HL-60/S4 treated with retinoic acid at 250 ng/mL for 4 days and 3 days (cell line): ENCODE data around the gene SALL1.

ENCODE experiments used
- in situ Hi-C: fragments of 300-500 bp; cut with MboI; formaldehyde crosslinking; loops from 2 replicates; pipeline ENCODE4 v1.7.0; 2022; ENCODE audit warnings: low sequenced_read_pairs

Gene SALL1

GRCh38 chr16:51143196-51143977, 7.7 kb downstream of the SALL1 start:
- in situ Hi-C loops, result no loop called here

- in situ Hi-C loops, result no loop called here
Measured at GRCh38 chr16:51141541-51141940, 9.5 kb downstream of the SALL1 start.

- in situ Hi-C loops, result no loop called here
Measured at GRCh38 chr16:51141106-51141505, 10.0 kb downstream of the SALL1 start.

GRCh38 chr16:51140112-51140511, 11.0 kb downstream of the SALL1 start:
- in situ Hi-C loops, result no loop called here

GRCh38 chr16:51139568-51139967, 11.5 kb downstream of the SALL1 start:
- in situ Hi-C loops, result no loop called here

GRCh38 chr16:51138178-51138577, 12.9 kb downstream of the SALL1 start:
- in situ Hi-C loops, result no loop called here

GRCh38 chr16:51137097-51137496, 14.0 kb downstream of the SALL1 start:
- in situ Hi-C loops, result no loop called here

- in situ Hi-C loops, result no loop called here
Measured at GRCh38 chr16:51134876-51135275, 16.2 kb downstream of the SALL1 start.

GRCh38 chr16:51134269-51134812, 16.7 kb downstream of the SALL1 start:
- in situ Hi-C loops, result no loop called here

- in situ Hi-C loops, result no loop called here
Measured at GRCh38 chr16:51133688-51134087, 17.4 kb downstream of the SALL1 start.

- in situ Hi-C loops, result no loop called here
Measured at GRCh38 chr16:51133183-51133582, 17.9 kb downstream of the SALL1 start.

GRCh38 chr16:51132490-51133115, 18.5 kb downstream of the SALL1 start:
- in situ Hi-C loops, result no loop called here

- in situ Hi-C loops, result no loop called here
Measured at GRCh38 chr16:51131619-51132018, 19.5 kb downstream of the SALL1 start.

- in situ Hi-C loops, result no loop called here
Measured at GRCh38 chr16:51129105-51129504, 22.0 kb downstream of the SALL1 start.

GRCh38 chr16:51125992-51126391, 25.1 kb downstream of the SALL1 start:
- in situ Hi-C loops, result no loop called here

- in situ Hi-C loops, result no loop called here
Measured at GRCh38 chr16:51124896-51125295, 26.2 kb downstream of the SALL1 start.

GRCh38 chr16:51121850-51122249, 29.2 kb downstream of the SALL1 start:
- in situ Hi-C loops, result no loop called here

- in situ Hi-C loops, result no loop called here
Measured at GRCh38 chr16:51120730-51121347, 30.2 kb downstream of the SALL1 start.

GRCh38 chr16:51119973-51120729, 30.9 kb downstream of the SALL1 start:
- in situ Hi-C loops, result no loop called here

- in situ Hi-C loops, result no loop called here
Measured at GRCh38 chr16:51119556-51119955, 31.5 kb downstream of the SALL1 start.

- in situ Hi-C loops, result no loop called here
Measured at GRCh38 chr16:51116353-51116752, 34.7 kb downstream of the SALL1 start.
